SU-DHL-6 (cell line): Measurements from ENCODE around the gene RBMS1.

Source experiments
- EZH2phosphoT487 ChIP-seq: fragments of 200-600 bp; sonication (generic), shearing (Covaris generic); conservative IDR thresholded peaks from 2 replicates; pipeline ENCODE4 v1.6.1; 2018; ENCODE audit warnings: mild to moderate bottlenecking, antibody characterized with exemption, low read length, moderate library complexity, mixed read lengths
- TF ChIP-seq, protein P1 (sequence below): fragments of 200-600 bp; sonication (generic); IDR thresholded peaks from one replicate; pipeline ENCODE4 v1.5.1; 2017; ENCODE audit warnings: antibody characterized with exemption, mild to moderate bottlenecking, low read length, moderate library complexity; ENCODE audit not compliant: insufficient read depth, poor library complexity, severe bottlenecking

DNA sequence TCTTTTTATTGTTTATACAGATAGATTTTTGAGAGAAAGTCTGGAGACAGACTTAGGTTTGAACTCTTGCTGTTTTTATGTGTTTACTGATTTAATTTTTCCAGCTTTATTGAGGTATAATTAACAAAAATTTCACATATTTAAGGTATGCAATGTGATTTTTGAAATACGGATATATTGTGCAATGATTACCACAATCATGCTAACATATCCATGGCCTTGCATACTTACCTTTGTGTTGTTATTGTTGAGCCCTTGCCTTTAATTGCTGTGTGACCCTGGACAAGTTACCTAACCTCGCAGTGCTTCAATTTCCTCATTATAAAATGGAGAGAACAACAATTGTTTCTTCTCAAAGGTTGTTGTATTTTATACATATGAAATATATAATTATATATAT lies 13.9 kb upstream of the RBMS1 start:
- TF ChIP-seq, protein P1, sequence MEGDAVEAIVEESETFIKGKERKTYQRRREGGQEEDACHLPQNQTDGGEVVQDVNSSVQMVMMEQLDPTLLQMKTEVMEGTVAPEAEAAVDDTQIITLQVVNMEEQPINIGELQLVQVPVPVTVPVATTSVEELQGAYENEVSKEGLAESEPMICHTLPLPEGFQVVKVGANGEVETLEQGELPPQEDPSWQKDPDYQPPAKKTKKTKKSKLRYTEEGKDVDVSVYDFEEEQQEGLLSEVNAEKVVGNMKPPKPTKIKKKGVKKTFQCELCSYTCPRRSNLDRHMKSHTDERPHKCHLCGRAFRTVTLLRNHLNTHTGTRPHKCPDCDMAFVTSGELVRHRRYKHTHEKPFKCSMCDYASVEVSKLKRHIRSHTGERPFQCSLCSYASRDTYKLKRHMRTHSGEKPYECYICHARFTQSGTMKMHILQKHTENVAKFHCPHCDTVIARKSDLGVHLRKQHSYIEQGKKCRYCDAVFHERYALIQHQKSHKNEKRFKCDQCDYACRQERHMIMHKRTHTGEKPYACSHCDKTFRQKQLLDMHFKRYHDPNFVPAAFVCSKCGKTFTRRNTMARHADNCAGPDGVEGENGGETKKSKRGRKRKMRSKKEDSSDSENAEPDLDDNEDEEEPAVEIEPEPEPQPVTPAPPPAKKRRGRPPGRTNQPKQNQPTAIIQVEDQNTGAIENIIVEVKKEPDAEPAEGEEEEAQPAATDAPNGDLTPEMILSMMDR = no peak
- no peak for TF ChIP-seq EZH2phosphoT487
